ENCODE data around the gene SIX2. TPM values are rescaled to one million over a fixed set of nuclear protein-coding genes. Genes with fewer than 3 reads are reported as not detected.

The SIX2 gene
- total RNA-seq, 1 donor from 2014 or later = 0.05 TPM

- DNase-seq (ENCODE audit: low read depth) = no peak
These were observed 11.2 kb upstream of the SIX2 start for GRCh38 chr2:45020439-45020838.

GRCh38 chr2:45018023-45018422, 8.8 kb upstream of the SIX2 start:
- no peak for DNase-seq (ENCODE audit: low read depth)

DNA sequence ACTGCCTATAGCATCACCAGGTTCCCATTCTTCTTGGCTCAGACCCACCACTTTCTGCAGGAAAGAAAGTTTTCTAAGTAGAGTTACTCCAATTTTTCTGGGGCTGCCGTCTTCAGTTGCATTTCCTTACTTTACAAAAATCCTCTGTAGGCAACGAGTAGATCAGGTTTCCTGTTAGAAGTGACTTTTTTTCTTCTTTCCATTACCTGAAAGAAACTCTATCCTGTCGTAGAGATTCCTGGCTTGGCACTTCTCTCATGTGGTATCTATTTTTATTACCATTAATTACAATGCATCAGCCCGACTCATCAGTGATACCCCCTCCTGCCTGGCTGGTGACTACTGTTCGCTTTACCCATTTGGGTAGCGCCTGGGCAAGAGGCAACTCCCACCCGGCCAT, 5.6 kb upstream of the SIX2 start:
- DNase-seq (ENCODE audit: low read depth) = no peak

GRCh38 chr2:45014016-45014702, 4.9 kb upstream of the SIX2 start:
- DNase-seq (ENCODE audit: low read depth) = no peak

GRCh38 chr2:45013229-45014015, 4.2 kb upstream of the SIX2 start:
- no peak for DNase-seq (ENCODE audit: low read depth)

DNA sequence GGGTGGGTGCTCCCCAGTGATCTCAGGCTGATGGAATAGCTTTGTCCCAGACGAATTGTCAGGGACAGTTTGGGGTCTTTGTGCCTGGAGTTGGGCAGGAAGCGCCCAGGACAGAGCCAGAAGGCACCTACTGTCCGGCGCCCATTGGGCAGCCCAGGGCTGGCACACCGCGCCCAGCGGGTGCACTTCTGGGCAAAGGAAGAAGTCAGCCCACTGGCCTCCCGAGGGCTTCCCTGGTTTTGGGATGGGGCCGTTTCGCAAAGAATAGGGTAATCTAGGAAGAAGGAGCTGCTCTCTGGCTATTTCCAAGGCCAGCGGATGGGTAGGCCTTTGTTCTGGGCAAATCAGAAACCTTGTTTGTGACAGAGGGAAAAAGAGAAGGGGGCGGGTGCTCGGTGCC, 3.5 kb upstream of the SIX2 start:
- DNase-seq (ENCODE audit: low read depth) = no peak

DNA sequence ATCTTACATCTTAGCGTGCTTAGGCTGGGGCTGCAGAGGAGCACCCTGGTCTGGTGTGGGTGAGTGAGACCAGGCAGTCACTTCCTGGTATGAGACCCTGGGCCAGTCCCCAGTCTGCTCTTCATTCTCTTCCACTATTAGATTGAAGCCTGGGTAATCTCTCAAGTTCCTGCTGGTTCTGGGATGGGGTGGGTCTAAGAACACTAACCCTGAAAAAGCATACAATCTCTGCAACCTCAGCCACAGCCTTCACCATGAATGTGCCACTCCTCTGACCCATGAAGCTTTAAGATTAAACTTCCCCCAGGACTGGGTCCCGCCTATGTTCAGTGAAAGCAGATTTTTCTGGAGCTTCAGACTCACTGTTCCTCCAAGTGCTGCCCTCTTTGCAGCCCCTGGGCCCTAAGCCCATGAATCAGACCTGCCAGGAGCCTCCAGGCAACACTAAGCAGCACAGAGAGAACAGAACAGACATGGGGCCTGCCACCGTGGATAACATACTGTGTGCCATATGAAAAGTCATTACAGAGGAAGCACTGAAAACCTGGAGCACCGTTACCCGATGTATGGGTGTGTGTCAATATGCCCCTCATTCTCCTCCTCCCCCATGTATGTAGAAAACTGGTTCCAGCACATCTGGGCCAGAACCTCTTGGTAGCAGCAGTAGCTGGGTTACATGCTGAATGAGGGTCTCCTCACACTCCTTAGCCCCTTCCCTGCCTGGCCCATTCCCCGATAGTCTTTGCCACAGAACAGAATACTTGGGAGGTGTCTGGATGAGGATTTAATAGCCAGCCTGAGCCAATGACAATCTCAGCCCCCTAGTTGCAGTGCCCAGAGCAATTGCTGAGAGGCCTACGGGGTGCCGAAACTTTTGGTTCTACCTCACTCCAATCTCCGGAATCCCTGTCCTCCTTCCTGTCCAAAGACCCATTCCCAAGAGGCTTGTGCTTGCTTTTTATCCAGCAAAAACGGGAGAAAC, 2.7 kb upstream of the SIX2 start:
- no peak for DNase-seq (ENCODE audit: low read depth)

- no peak for DNase-seq (ENCODE audit: low read depth)
These were observed 1.9 kb upstream of the SIX2 start for GRCh38 chr2:45011121-45011520.

DNA sequence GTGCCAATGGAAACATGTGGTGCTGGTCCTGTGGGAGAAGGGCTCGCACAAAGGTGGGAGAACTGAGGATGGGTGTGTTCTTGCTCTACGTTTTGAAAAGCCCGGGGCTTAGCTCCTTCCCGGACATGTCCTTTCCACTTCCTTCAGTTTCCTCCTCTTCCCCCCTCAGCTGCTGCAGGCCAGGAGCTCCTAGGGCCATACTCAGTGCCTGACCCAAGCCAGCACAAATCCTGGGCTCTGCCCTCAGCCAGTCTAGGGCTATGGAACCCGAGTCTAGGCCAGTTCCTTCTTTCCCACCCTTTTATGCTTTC, 1.4 kb upstream of the SIX2 start:
- DNase-seq (ENCODE audit: low read depth) = no peak

DNA sequence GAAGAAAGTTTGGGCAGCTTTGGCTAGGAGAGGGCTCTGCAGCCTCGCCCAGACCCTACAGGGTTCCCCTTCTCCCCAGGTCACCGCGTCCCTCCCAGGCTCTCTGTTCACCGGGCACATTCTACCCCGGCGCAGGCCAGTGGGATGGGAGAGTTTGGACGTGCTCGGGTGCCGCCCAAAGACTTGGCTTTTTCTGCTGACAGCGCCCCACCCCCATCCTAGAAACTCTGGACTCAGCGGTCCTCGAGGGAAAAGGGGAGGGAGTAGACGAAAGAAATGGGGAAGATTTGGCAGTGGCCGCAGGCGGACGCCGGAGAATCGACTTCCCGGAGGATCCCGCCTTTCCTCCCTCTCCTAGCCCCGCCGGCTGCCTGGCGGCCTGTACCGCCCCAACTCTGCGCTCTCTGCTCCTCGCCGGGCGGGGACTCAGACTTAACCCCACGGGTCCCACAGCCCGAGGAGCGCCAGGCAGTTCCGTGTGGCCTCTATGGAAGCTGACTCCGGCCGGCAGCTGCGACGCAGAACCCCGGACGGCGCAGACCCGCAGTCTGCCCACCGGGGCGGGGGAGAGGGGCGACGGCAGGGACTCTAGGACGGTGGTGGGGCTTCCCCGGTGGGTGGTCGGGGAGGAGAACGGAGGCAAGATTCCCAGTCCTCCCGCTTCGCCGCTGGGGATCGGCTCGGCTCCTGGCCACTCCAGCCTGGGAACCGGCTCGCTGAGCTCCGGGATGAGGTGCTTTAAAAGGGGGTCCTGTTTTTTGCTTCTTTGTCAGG, 863 bp upstream of the SIX2 start:
- DNase-seq (ENCODE audit: low read depth) = no peak

DNA sequence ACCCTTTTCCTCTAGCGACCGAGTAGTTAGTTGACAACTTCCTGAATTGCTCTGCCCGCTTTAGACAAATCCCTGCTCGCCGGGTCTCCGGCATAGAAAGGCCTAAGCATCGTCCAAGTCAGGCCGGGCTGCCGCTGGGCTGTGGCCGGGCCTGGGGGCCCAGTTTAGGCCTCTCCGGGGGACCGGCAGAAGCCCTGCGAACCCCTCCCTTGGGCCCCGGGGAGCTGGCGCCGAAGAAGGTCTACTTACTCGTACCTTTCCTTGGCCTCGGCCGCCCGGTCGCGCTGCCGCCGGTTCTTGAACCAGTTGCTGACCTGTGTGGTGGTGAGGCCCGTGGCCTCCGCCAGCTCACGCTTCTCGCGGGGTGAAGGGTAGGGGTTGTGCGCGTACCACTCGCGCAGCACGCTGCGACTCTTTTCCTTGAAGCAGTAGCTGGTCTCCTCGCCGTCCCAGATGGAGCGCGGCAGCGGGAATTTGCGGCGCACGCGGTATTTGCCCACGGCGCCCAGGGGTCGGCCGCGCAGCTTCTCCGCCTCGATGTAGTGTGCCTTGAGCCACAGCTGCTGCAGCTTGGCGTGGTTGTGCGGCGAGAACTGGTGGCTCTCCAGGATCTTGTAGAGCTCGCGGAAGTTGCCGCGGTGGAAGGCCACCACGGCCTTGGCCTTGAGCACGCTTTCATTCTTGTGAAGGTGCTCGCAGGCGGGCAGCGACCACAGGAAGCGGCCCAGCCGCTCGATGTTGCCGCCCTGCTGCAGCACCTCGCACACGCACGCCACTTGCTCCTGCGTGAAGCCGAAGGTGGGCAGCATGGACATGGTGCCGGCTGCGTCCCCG, 739 bp downstream of the SIX2 start:
- no peak for DNase-seq (ENCODE audit: low read depth)

- DNase-seq (ENCODE audit: low read depth) = no peak
These were observed 1.3 kb downstream of the SIX2 start for GRCh38 chr2:45007961-45008295.

DNA sequence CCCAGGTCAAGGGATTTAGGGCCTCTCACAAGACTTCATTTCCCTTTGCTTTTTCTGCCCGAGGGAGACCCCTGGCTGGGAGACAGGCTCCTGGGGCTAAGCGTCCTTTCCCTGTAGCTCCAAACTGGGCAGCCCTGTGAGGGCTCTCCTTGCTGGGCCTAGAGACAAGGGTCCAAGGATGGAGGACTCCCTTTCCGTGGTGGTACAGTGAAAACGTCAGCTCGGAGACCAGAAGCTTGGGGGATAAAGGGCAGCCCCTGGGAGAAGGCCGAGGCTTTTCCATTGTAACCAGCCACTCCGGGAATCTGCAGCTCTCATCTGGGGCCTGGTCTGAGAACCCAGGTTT, 2.3 kb downstream of the SIX2 start:
- no peak for DNase-seq (ENCODE audit: low read depth)

DNA sequence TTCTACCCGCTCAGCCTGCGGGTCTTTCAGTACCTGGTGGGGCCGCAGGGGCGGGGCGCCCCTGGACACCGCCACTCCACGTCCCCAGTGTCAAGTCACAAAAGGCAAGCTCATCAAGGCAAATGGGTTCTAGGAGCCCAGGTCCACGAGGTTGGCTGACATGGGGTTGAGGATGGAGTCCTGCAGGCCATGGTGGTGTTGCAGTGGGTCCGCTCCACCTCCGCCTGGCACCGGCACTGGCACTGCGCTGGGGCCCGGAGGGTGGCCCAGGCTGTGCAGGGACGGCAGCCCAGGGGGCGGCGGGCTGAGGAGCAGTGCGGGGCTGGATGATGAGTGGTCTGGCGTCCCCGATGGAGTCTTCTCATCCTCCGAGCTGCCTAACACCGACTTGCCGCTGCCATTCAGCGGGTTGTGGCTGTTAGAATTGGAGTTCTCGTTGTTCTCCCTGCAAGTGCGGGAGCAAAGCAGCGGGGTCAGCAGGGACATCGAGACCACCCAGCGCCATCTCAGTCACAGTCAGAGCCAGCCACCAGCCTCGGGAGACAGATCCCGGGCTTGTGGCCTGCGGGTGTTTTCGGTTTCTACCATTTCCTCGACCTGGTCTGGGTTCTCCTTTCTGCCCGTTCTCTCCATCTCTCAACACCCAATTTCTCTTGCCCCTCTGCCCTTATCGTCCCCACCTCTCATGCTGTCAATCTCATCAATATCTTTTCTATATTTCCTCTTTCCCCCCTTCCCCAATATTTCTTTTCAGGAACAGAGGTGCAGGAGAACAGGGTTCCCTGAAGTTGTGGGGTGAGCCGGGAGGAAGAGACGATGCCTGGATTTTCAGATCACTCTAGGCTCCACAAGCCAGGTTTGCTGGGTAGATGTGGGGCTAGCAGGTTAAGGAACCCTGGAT, 3.0 kb downstream of the SIX2 start:
- DNase-seq (ENCODE audit: low read depth) = no peak

DNA sequence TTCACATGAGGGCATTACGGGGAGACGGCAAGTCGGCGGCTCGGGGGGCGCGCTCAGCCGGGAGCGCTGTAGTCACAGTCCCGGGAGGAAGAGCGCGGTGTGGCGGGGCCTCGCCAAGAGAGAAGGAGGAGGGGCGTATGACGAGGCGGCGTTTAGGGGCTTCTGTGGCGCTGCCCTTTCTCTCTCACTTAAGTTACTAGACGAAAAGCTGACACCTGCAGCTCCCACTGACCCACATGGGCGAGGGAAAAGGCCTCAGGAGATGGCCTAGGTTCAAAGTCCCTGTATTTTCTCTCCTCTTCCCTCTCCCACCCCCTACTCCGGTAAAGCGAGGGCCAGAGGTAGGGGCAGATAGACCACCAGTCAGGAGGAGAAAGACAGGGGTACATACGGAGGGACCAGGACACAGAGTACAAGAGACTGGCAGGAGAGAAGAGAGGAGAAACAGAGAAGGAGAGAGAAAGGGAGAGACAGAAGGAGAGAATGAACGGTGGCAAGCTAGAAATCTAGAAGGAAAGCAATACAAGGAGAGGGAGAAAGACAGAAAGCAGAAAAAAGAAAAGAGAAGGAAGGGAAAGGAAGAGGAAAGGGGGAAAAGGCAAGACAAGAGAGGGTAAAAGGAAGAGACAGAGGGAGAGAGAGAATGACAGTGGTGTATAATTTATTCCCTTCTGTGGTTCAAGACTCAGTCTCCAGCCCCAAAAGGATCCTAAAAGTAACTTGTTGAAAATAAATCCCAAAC, 3.8 kb downstream of the SIX2 start:
- DNase-seq (ENCODE audit: low read depth) = no peak

GRCh38 chr2:45004562-45005191, 4.6 kb downstream of the SIX2 start:
- no peak for DNase-seq (ENCODE audit: low read depth)

- no peak for DNase-seq (ENCODE audit: low read depth)
These were observed 5.4 kb downstream of the SIX2 start for GRCh38 chr2:45003579-45004551.

- DNase-seq (ENCODE audit: low read depth) = no peak
These were observed 6.6 kb downstream of the SIX2 start for GRCh38 chr2:45002686-45003085.
